SK-N-SH treated with all-trans-retinoic acid at 6 μM for 48 hours (cell line): ENCODE measurements around the gene SYNE3.

Experiments used
- ATAC-seq: fragments of 200-7000 bp; cut with Tn5 transposase; 3 replicates; pipeline ENCODE4 v1.9.1; 2020; ENCODE audit warnings: mild to moderate bottlenecking, moderate library complexity
- ARNTL ChIP-seq: fragments of 450-650 bp; formaldehyde crosslinking; IDR thresholded peaks from 2 replicates; pipeline ENCODE4 v1.5.0; 2020; ENCODE audit warnings: low read depth, mild to moderate bottlenecking, moderate library complexity, borderline replicate concordance
- CSDC2 ChIP-seq: fragments of 250-450 bp; sonication (Bioruptor Pico); IDR thresholded peaks from 2 replicates; pipeline ENCODE4 v1.5.0; 2020; ENCODE audit warnings: mild to moderate bottlenecking, moderate library complexity
- CSRNP3 ChIP-seq: fragments of 250-450 bp; sonication (Bioruptor Pico); IDR thresholded peaks from 2 replicates; pipeline ENCODE4 v1.5.1; 2021; ENCODE audit warnings: mild to moderate bottlenecking, moderate library complexity
- ESRRG ChIP-seq: fragments of 250-450 bp; sonication (Bioruptor Pico); IDR thresholded peaks from 2 replicates; pipeline ENCODE4 v1.6.1; 2021; ENCODE audit warnings: mild to moderate bottlenecking
- GLIS3 ChIP-seq: fragments of 250-450 bp; sonication (Bioruptor Pico); IDR thresholded peaks from 2 replicates; pipeline ENCODE4 v1.5.0; 2020; ENCODE audit warnings: mild to moderate bottlenecking, moderate library complexity
- ISL1 ChIP-seq: fragments of 250-450 bp; sonication (Bioruptor Pico); IDR thresholded peaks from 2 replicates; pipeline ENCODE4 v2.1.2; 2022; ENCODE audit warnings: mild to moderate bottlenecking, moderate library complexity
- OSR1 ChIP-seq: fragments of 250-450 bp; sonication (Bioruptor Pico); IDR thresholded peaks from 2 replicates; pipeline ENCODE4 v1.8.0; 2022; ENCODE audit warnings: moderate library complexity, mild to moderate bottlenecking, inconsistent platforms
- PATZ1 ChIP-seq: fragments of 250-450 bp; sonication (Bioruptor Pico); IDR thresholded peaks from 2 replicates; pipeline ENCODE4 v1.8.0; 2020; ENCODE audit warnings: mild to moderate bottlenecking, moderate library complexity, borderline replicate concordance
- POU6F1 ChIP-seq: fragments of 250-450 bp; sonication (Bioruptor Pico); IDR thresholded peaks from 2 replicates; pipeline ENCODE4 v1.8.0; 2021; ENCODE audit warnings: low read depth, mild to moderate bottlenecking, moderate library complexity, borderline replicate concordance
- RARB ChIP-seq: fragments of 250-450 bp; sonication (Bioruptor Pico); IDR thresholded peaks from 2 replicates; pipeline ENCODE4 v1.8.0; 2021; ENCODE audit warnings: mild to moderate bottlenecking, moderate library complexity
- TOX ChIP-seq: fragments of 250-450 bp; sonication (Bioruptor Pico); IDR thresholded peaks from 2 replicates; pipeline ENCODE4 v1.8.0; 2021; ENCODE audit warnings: mild to moderate bottlenecking, moderate library complexity, borderline replicate concordance
- TSHZ2 ChIP-seq: fragments of 250-450 bp; sonication (Bioruptor Pico); IDR thresholded peaks from 2 replicates; pipeline ENCODE4 v1.5.0; 2020; ENCODE audit warnings: mild to moderate bottlenecking, moderate library complexity
- ZFP3 ChIP-seq: fragments of 250-450 bp; sonication (Bioruptor Pico); IDR thresholded peaks from 2 replicates; pipeline ENCODE4 v1.5.0; 2020; ENCODE audit warnings: mild to moderate bottlenecking, moderate library complexity
- ZFP30 ChIP-seq: fragments of 450-650 bp; formaldehyde crosslinking; IDR thresholded peaks from 2 replicates; pipeline ENCODE4 v1.5.0; 2022; ENCODE audit warnings: mild to moderate bottlenecking, moderate library complexity
- ZNF565 ChIP-seq: fragments of 450-650 bp; formaldehyde crosslinking; conservative IDR thresholded peaks from 2 replicates; pipeline ENCODE4 v1.5.0; 2020; ENCODE audit warnings: low read depth, mild to moderate bottlenecking, moderate library complexity
- ZNF70 ChIP-seq: fragments of 450-650 bp; formaldehyde crosslinking; IDR thresholded peaks from 2 replicates; pipeline ENCODE4 v1.5.0; 2020; ENCODE audit warnings: mild to moderate bottlenecking, moderate library complexity
- ZNF8 ChIP-seq: fragments of 450-650 bp; formaldehyde crosslinking; IDR thresholded peaks from 2 replicates; pipeline ENCODE4 v1.5.0; 2020; ENCODE audit warnings: mild to moderate bottlenecking, moderate library complexity

The SYNE3 gene

GRCh38 chr14:95523051-95523814 lies 6.8 kb upstream of the SYNE3 start (continued):
- TF ChIP-seq TSHZ2 (no peak), OSR1 (no peak), CSDC2 (CRISPR knock-in tag) (no peak), GLIS3 (CRISPR knock-in tag) (no peak), TOX (CRISPR knock-in tag) (no peak), ZFP3 (CRISPR knock-in tag) (no peak)

DNA sequence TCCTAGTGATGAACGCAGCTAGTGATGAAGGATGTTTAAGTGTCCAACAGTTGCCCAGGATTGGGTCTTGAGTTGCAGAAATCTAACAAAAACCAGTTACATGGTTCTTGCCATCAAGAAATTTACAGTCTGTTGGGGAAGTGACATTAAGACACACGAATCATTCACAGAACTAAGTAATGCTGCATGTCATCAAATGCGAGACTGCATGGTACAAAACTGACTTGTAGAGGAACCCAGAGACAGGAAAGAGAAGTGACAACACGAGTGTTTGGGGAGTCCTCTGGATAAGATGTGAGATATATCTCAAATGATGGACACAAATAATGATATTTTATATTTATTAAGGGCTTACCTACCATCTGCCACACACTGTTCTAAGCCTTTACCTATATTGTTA lies 6.1 kb upstream of the SYNE3 start:
- ATAC-seq, result no peak
- TF ChIP-seq TSHZ2 (no peak), ZNF70 (no peak), TOX (CRISPR knock-in tag) (no peak), ZNF8 (CRISPR knock-in tag) (no peak), ZNF565 (CRISPR knock-in tag) (no peak), ESRRG (no peak), RARB (CRISPR knock-in tag) (no peak), ARNTL (CRISPR knock-in tag) (no peak), OSR1 (no peak), POU6F1 (CRISPR knock-in tag) (no peak), PATZ1 (CRISPR knock-in tag) (no peak), ZFP3 (CRISPR knock-in tag) (no peak)

DNA sequence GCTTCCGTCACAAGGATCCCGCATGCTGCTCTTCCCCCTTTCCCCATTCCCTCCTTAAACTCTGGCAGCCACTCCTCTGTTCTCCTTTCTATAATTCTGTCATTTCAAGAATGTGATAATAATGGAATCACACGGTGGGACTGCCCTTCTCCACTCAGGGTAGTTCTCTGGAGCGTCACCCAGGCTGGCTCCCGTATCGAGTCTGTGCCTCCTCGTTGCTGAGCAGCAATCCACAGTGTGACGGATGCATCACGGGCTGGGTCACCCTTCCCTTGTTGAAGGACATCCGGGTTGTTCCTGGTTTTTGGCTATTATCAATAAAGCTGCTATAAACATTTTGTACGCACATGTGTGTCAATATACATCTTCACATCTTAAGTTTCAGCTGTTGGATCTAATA lies 5.7 kb upstream of the SYNE3 start:
- no peak for TF ChIP-seq ZNF70
- no peak for TF ChIP-seq ISL1
- no peak for TF ChIP-seq POU6F1 (CRISPR knock-in tag)
- TF ChIP-seq PATZ1 (CRISPR knock-in tag), result no peak
- no peak for TF ChIP-seq CSRNP3 (CRISPR knock-in tag)
- no peak for TF ChIP-seq ZFP30 (CRISPR knock-in tag)
- TF ChIP-seq, all 23 proteins: peak for 0
- no peak for ATAC-seq
